SK-N-SH (cell line): Measurements from ENCODE around the gene MRPS2. TPM values are rescaled to one million over a fixed set of nuclear protein-coding genes. Genes with fewer than 3 reads are reported as not detected.
"Not testable (repeated sequence)": the region's sequence is repeated elsewhere in the genome, so short reads cannot be mapped to it uniquely, and the experiment has no call there.

Experiments used
- CTCF ChIA-PET: fragments of 300-600, 350-600 bp; formaldehyde crosslinking; extraction: SDS; loops from one replicate; lab custom pipeline; 2021; lab: Yijun Ruan, JAX
- POLR2A ChIA-PET: fragments of 350-600 bp; sonication (Branson Sonifier 250); formaldehyde crosslinking; extraction: SDS; loops from one replicate; lab custom pipeline; 2020; ENCODE audit warnings: antibody characterized with exemption, inconsistent platforms; lab: Yijun Ruan, JAX
- DNase-seq: peaks from one replicate; pipeline ENCODE4 v3.0.0; 2012
- H2AFZ ChIP-seq: fragments of 200-600 bp; sonication (generic); 2 replicates; pipeline ENCODE4 v1.8.1; 2016; ENCODE audit warnings: antibody characterized with exemption, mild to moderate bottlenecking, low read depth
- H3F3A ChIP-seq: fragments of 200-600 bp; sonication (generic); replicated peaks from 2 replicates; pipeline ENCODE3; 2016; ENCODE audit warnings: antibody characterized with exemption, mild to moderate bottlenecking; ENCODE audit not compliant: insufficient read depth
- H3K27ac ChIP-seq, 2 experiments: fragments of 200-500 bp in 1 of 2; fragments of 200-600 bp in 1 of 2; sonication (Bioruptor generic) in 1 of 2; sonication (generic), shearing (Covaris generic) in 1 of 2; 2 replicates each; pipeline versions ENCODE4 v1.5.1 to v1.6.1; 2014 to 2016; ENCODE audit warnings: low read depth in 2 of 2, inconsistent platforms in 1 of 2, low read length in 1 of 2, mild to moderate bottlenecking in 1 of 2, mixed read lengths in 1 of 2
- H3K27me3 ChIP-seq: fragments of 200-600 bp; sonication (generic), shearing (Covaris generic); 2 replicates; pipeline ENCODE4 v1.6.1; 2016; ENCODE audit warnings: mixed run types; ENCODE audit not compliant: insufficient read depth
- H3K36me3 ChIP-seq, 2 experiments: fragments of 200-500 bp in 1 of 2; fragments of 200-600 bp in 1 of 2; sonication (Bioruptor generic) in 1 of 2; sonication (generic) in 1 of 2; replicated peaks in 1 of 2; 2 replicates each; pipeline versions ENCODE3 to v1.5.1; 2014 to 2016; ENCODE audit warnings: low read length in 1 of 2, mild to moderate bottlenecking in 1 of 2; ENCODE audit not compliant: insufficient read depth in 2 of 2, control insufficient read depth in 1 of 2
- H3K4me1 ChIP-seq, 2 experiments: fragments of 200-500 bp in 1 of 2; fragments of 200-600 bp in 1 of 2; sonication (Bioruptor generic) in 1 of 2; sonication (generic), shearing (Covaris generic) in 1 of 2; 2 replicates each; pipeline versions ENCODE4 v1.5.1 to v1.6.1; 2014 to 2016; ENCODE audit warnings: low read depth in 1 of 2, low read length in 1 of 2, mixed run types in 1 of 2; ENCODE audit not compliant: insufficient read depth in 2 of 2, control insufficient read depth in 1 of 2
- H3K4me2 ChIP-seq: fragments of 200-600 bp; sonication (generic), shearing (Covaris generic); 2 replicates; pipeline ENCODE4 v1.6.1; 2017; ENCODE audit warnings: mixed run types
- H3K4me3 ChIP-seq, 2 experiments: fragments of 200-500 bp in 1 of 2; fragments of 200-600 bp in 1 of 2; sonication (Bioruptor generic) in 1 of 2; sonication (generic), shearing (Covaris generic) in 1 of 2; 2 replicates each; pipeline versions ENCODE4 v1.5.1 to v1.8.1; 2014 to 2016; ENCODE audit warnings: low read depth in 2 of 2, inconsistent platforms in 1 of 2, low read length in 1 of 2, mild to moderate bottlenecking in 1 of 2, mixed read lengths in 1 of 2, moderate library complexity in 1 of 2
- H3K79me2 ChIP-seq: fragments of 200-600 bp; sonication (generic); 2 replicates; pipeline ENCODE4 v1.8.1; 2017; ENCODE audit warnings: mild to moderate bottlenecking; ENCODE audit not compliant: insufficient read depth
- H3K9ac ChIP-seq: fragments of 200-600 bp; sonication (generic); 2 replicates; pipeline ENCODE4 v1.6.1; 2017; ENCODE audit warnings: mixed run types
- H3K9me2 ChIP-seq: fragments of 200-600 bp; sonication (generic); 2 replicates; pipeline ENCODE4 v1.6.1; 2017; ENCODE audit warnings: mixed run types
- H3K9me3 ChIP-seq: fragments of 200-600 bp; sonication (generic); 2 replicates; pipeline ENCODE4 v1.6.1; 2017; ENCODE audit warnings: mixed run types, mild to moderate bottlenecking, moderate library complexity
- H4K20me1 ChIP-seq: fragments of 200-600 bp; sonication (generic); 2 replicates; pipeline ENCODE4 v1.6.1; 2017; ENCODE audit warnings: mild to moderate bottlenecking, mixed run types; ENCODE audit not compliant: insufficient read depth
- FOSL2 ChIP-seq: IDR thresholded peaks from 2 replicates; pipeline ENCODE4 v1.4.0; 2012; ENCODE audit warnings: low read depth, mild to moderate bottlenecking, moderate library complexity, borderline replicate concordance
- FOXM1 ChIP-seq: IDR thresholded peaks from 2 replicates; pipeline ENCODE4 v1.4.0; 2012; ENCODE audit warnings: low read depth, mild to moderate bottlenecking
- NRF1 ChIP-seq: IDR thresholded peaks from 2 replicates; pipeline ENCODE4 v1.6.1; 2012; ENCODE audit warnings: low read depth, mild to moderate bottlenecking, low read length
- RAD21 ChIP-seq: IDR thresholded peaks from 2 replicates; pipeline ENCODE4 v1.6.1; 2012; ENCODE audit warnings: mild to moderate bottlenecking, low read length
- WGBS: methylation state at CpG from one replicate; pipeline ENCODE4 v1.1.6; 2017; ENCODE audit warnings: low lambda C conversion rate; 5-methylcytosine and 5-hydroxymethylcytosine counted together
- polyA plus RNA-seq, 3 experiments: library from polyadenylated mRNA; depleted of rRNA; stranded (reverse); fragments of >200 nt; gene quantifications; 2 replicates each; pipeline ENCODE4 v1.2.3, GENCODE V29; 2012
- TF ChIP-seq, protein P1 (sequence below): fragments of 150-350 bp; IDR thresholded peaks from 2 replicates; pipeline ENCODE4 v1.6.1; 2017; ENCODE audit warnings: antibody characterized with exemption, low read length, low read depth, borderline replicate concordance
- TF ChIP-seq, protein P2 (sequence below): fragments of 150-350 bp; IDR thresholded peaks from 2 replicates; pipeline ENCODE4 v1.6.1; 2016; ENCODE audit warnings: mild to moderate bottlenecking, low read depth, low read length

Gene MRPS2
- polyA plus RNA-seq, 1 of the 3 experiments (the other 2 are of a cell fraction): 113 TPM

DNA sequence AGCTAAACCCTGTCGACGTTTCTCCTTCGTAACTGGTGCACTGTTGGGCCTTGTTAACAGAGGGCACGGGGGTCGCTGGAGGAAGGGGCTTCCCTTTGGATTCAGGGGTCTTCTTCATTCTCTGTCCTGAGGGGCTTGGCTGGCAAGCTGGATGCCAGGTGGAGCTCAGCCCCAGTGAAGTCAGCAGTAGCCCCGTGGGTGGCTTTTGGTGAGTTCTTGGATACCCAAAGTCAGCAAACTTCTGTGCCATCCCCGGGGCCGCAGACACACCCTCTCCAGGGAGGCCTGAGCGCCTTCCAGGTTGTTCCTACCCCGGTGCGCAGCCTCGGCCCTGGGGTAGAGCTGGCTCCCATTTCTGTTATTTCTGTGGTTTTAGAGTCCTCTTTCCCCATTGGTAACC lies 33.2 kb downstream of the MRPS2 start:
- Histone ChIP-seq H3K36me3 (no peaks in the 10 kb centered on the region), H3K4me2 (no peak overlapping the region), H4K20me1 (no peaks in the 10 kb centered on the region), H3K4me1 (no peaks in the 10 kb centered on the region), H3K9me3 (no peaks in the 10 kb centered on the region), H3K9ac (no peak overlapping the region), H3F3A (no peaks in the 10 kb centered on the region), H2AFZ (no peak overlapping the region), H3K27ac (no peak overlapping the region), H3K27me3 (no peaks in the 10 kb centered on the region), H3K79me2 (no peaks in the 10 kb centered on the region), H3K4me3 (no peak overlapping the region), H3K9me2 (no peaks in the 10 kb centered on the region)
- TF ChIP-seq, protein P1, sequence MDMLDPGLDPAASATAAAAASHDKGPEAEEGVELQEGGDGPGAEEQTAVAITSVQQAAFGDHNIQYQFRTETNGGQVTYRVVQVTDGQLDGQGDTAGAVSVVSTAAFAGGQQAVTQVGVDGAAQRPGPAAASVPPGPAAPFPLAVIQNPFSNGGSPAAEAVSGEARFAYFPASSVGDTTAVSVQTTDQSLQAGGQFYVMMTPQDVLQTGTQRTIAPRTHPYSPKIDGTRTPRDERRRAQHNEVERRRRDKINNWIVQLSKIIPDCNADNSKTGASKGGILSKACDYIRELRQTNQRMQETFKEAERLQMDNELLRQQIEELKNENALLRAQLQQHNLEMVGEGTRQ: no peak
- TF ChIP-seq FOSL2 (no peak), NRF1 (no peak), FOXM1 (no peak), RAD21 (no peak)
- TF ChIP-seq, protein P2, sequence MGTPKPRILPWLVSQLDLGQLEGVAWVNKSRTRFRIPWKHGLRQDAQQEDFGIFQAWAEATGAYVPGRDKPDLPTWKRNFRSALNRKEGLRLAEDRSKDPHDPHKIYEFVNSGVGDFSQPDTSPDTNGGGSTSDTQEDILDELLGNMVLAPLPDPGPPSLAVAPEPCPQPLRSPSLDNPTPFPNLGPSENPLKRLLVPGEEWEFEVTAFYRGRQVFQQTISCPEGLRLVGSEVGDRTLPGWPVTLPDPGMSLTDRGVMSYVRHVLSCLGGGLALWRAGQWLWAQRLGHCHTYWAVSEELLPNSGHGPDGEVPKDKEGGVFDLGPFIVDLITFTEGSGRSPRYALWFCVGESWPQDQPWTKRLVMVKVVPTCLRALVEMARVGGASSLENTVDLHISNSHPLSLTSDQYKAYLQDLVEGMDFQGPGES: no peak
- POLR2A ChIA-PET: no interaction called here
- CTCF ChIA-PET: no interaction called here
- 72% methylated on average over 12 of the region's 12 CpGs for WGBS
- no peak for DNase-seq

DNA sequence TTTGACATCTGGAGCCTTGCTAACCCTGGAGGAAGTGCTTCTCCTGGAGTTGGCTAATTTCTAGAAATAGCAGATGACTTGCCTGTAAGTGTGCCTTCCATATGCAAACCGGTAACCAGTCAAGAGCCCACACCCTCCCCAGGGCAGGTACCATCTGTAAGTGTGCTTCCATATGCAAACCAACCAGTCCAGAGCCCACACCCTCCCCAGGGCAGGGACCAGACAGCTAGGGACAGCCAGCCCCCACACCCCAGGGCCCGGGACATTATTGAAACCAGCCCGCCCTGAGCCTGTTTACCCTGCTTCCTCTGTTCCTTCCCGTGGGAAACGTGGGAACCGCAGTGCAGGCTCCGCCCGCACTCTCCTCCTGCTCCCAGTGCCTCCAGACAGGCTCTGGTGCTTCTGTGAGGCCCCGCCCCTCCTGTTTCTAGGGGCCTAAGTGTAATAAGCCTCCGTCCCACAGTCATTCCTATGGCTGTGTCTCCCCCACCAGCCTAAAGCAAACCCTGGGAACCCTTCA lies 33.8 kb downstream of the MRPS2 start:
- H3K9me2 ChIP-seq, CTCF ChIA-PET, H3K9ac ChIP-seq, H3K9me3 ChIP-seq, H3F3A ChIP-seq, H3K27ac ChIP-seq, H3K79me2 ChIP-seq, DNase-seq, H3K4me3 ChIP-seq, H4K20me1 ChIP-seq, H3K4me1 ChIP-seq, H3K4me2 ChIP-seq, POLR2A ChIA-PET, H3K27me3 ChIP-seq, H2AFZ ChIP-seq, H3K36me3 ChIP-seq: not testable (repeated sequence)
- WGBS: 43% methylated on average over 7 of the region's 10 CpGs

GRCh38 chr9:135534826-135535225 lies 34.3 kb downstream of the MRPS2 start:
- H3K4me2 ChIP-seq, POLR2A ChIA-PET, H3K9me2 ChIP-seq, H3K9ac ChIP-seq, H3K9me3 ChIP-seq, H3K4me1 ChIP-seq, CTCF ChIA-PET, H3K27me3 ChIP-seq, H2AFZ ChIP-seq, H3K79me2 ChIP-seq, DNase-seq, H3K4me3 ChIP-seq, H3F3A ChIP-seq, H3K36me3 ChIP-seq, H3K27ac ChIP-seq, H4K20me1 ChIP-seq: not testable (repeated sequence)
- WGBS: 55% methylated on average over 3 of the region's 4 CpGs

DNA sequence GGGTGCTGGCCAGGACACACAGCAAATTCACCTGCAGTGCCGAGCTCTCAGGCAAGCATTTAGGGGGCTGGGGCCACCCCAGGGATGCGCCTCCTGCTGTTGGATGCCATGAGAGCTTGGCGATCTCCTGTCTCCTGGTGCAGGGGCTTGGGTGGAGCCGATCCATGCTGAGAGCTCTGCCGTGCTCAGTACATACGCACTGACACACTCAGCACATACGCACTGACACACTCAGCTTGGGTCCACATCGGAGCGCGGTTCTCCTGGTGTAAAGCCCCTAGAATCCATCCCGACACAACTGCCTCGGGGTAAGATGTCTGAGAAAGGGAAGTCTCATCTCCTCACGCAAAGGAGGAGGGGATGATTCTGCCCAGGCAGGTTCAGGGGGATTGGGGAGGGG lies 35.1 kb downstream of the MRPS2 start:
- H2AFZ ChIP-seq, H3K79me2 ChIP-seq, H3K36me3 ChIP-seq, H4K20me1 ChIP-seq, DNase-seq, H3K9me2 ChIP-seq, H3K4me1 ChIP-seq, CTCF ChIA-PET, H3K9ac ChIP-seq, H3K9me3 ChIP-seq, H3F3A ChIP-seq, H3K4me2 ChIP-seq, POLR2A ChIA-PET, H3K4me3 ChIP-seq, H3K27ac ChIP-seq, H3K27me3 ChIP-seq: not testable (repeated sequence)
- WGBS: 20% methylated on average over 2 of the region's 13 CpGs
